SU-DHL-6 (cell line): ENCODE data around the gene OGDH.

Experiments used
- H2AFZ ChIP-seq: fragments of 200-600 bp; sonication (generic); 2 replicates; pipeline ENCODE4 v1.6.1; 2014; ENCODE audit warnings: low read depth, mild to moderate bottlenecking, moderate library complexity, mixed read lengths, antibody characterized with exemption, low read length; ENCODE audit not compliant: severe bottlenecking
- H3F3A ChIP-seq: fragments of 200-600 bp; shearing (Covaris generic); 2 replicates; pipeline ENCODE4 v1.6.0; 2016; ENCODE audit warnings: antibody characterized with exemption, mild to moderate bottlenecking; ENCODE audit not compliant: insufficient read depth
- H3K27ac ChIP-seq: fragments of 200-600 bp; sonication (generic); 2 replicates; pipeline ENCODE4 v1.5.1; 2016; ENCODE audit warnings: low read depth, mild to moderate bottlenecking, low read length, moderate library complexity, mixed read lengths
- H3K27me3 ChIP-seq: fragments of 200-600 bp; sonication (generic), shearing (Covaris generic); 2 replicates; pipeline ENCODE4 v1.6.0; 2014; ENCODE audit warnings: mild to moderate bottlenecking, low read length
- H3K36me3 ChIP-seq: fragments of 200-600 bp; sonication (generic); 2 replicates; pipeline ENCODE4 v1.6.1; 2014; ENCODE audit warnings: mild to moderate bottlenecking, low read length, mixed read lengths
- H3K4me2 ChIP-seq: fragments of 300-600, 200-600 bp; shearing (Covaris generic), sonication (generic); 2 replicates; pipeline ENCODE4 v1.6.0; 2014; ENCODE audit warnings: low read length, low read depth, mild to moderate bottlenecking; ENCODE audit not compliant: poor library complexity, severe bottlenecking
- H3K4me3 ChIP-seq: fragments of 200-600 bp; sonication (generic); 2 replicates; pipeline ENCODE4 v1.5.1; 2014; ENCODE audit warnings: antibody characterized with exemption, low read length, mild to moderate bottlenecking, mixed read lengths; ENCODE audit not compliant: insufficient read depth, poor library complexity, severe bottlenecking
- H3K79me2 ChIP-seq: fragments of 200-600 bp; sonication (generic); 2 replicates; pipeline ENCODE4 v1.6.1; 2014; ENCODE audit warnings: mild to moderate bottlenecking, low read length, moderate library complexity; ENCODE audit not compliant: insufficient read depth
- H3K9ac ChIP-seq: fragments of 200-600 bp; sonication (generic); 2 replicates; pipeline ENCODE4 v1.7.0; 2014; ENCODE audit warnings: mild to moderate bottlenecking, low read length
- H3K9me2 ChIP-seq: fragments of 200-600 bp; sonication (generic); replicated peaks from 2 replicates; pipeline ENCODE4 v1.6.1; 2014; ENCODE audit warnings: low read length; ENCODE audit not compliant: insufficient read depth
- H3K9me3 ChIP-seq: fragments of 200-600 bp; sonication (generic); 2 replicates; pipeline ENCODE4 v1.6.1; 2014; ENCODE audit warnings: low read length, mixed read lengths; ENCODE audit not compliant: insufficient read depth
- H4K20me1 ChIP-seq: fragments of 200-600 bp; sonication (generic); 2 replicates; pipeline ENCODE4 v1.6.1; 2014; ENCODE audit warnings: low read depth, mild to moderate bottlenecking, antibody characterized with exemption, low read length, moderate library complexity, mixed read lengths
- EZH2phosphoT487 ChIP-seq: fragments of 200-600 bp; sonication (generic), shearing (Covaris generic); conservative IDR thresholded peaks from 2 replicates; pipeline ENCODE4 v1.6.1; 2018; ENCODE audit warnings: mild to moderate bottlenecking, antibody characterized with exemption, low read length, moderate library complexity, mixed read lengths
- TF ChIP-seq, protein P1 (sequence below): fragments of 200-600 bp; sonication (generic); IDR thresholded peaks from one replicate; pipeline ENCODE4 v1.5.1; 2017; ENCODE audit warnings: antibody characterized with exemption, mild to moderate bottlenecking, low read length, moderate library complexity; ENCODE audit not compliant: insufficient read depth, poor library complexity, severe bottlenecking

The OGDH gene

DNA sequence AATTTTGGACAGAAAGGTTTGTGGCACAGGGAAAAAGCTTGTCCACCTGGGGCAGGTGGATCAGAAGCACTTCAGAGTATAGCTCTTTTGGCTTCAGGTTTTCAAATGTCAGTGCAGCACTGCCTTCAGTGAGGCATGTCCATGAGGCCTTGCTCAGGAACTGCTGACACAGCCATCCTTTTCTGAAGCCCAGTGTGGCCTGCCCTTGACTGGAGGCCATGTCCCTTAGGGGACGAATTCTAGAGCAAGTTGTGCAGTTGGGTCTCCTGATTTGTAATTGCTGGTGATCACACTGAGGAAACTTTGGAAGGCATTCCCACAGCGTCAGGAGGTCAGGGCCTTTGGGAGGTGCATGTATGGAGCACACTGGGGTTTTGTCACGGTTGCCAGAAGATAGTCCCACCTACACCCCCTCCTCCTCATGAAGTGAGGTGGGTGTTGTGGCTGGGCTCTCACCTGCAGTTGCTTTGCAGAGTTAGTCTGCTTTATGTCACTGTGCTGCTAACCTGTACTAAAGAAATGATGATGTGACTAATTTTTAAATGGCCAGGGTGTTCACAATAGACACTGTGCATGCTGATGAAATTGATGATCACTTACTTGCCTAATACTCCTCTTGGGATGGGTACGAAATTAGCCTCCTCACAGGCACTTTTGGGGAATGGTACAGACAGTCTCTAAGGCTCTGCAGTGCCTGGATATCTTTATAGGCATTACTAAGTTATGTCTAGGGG lies 41.7 kb downstream of the OGDH start:
- peaks cover 9% of the 10 kb centered on the region; the same call in 1 of the 2 replicates for H3K36me3 ChIP-seq

DNA sequence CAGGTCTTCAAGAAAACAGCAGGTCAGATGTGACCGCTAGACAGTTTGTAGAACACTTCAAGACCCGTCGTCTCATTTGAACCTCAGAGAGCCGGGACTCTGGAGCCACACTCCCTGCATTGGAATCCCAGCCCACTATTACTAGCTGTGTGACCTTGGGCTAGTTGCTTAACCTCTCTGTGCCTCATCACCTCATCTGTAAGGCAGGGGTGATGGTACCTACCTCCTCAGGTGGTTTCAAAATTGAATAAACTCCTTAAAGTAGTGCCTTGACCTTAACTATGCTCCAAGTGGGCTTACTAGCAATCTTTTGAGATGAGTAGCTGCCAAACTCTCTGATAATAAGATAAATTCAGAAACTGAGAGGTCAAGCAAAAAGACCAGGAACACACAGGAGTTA lies 43.8 kb downstream of the OGDH start:
- no peaks in the 10 kb centered on the region for H3K79me2 ChIP-seq
- peaks cover 9% of the 10 kb centered on the region; the same call in 1 of the 2 replicates for H3K36me3 ChIP-seq
- no peak overlapping the region for H3K9ac ChIP-seq
- H2AFZ ChIP-seq = no peak overlapping the region
- H4K20me1 ChIP-seq = no peaks in the 10 kb centered on the region
- no peak overlapping the region for H3K27ac ChIP-seq
- no peaks in the 10 kb centered on the region for H3K27me3 ChIP-seq
- H3F3A ChIP-seq = no peaks in the 10 kb centered on the region
- no peak for TF ChIP-seq EZH2phosphoT487
- TF ChIP-seq, protein P1, sequence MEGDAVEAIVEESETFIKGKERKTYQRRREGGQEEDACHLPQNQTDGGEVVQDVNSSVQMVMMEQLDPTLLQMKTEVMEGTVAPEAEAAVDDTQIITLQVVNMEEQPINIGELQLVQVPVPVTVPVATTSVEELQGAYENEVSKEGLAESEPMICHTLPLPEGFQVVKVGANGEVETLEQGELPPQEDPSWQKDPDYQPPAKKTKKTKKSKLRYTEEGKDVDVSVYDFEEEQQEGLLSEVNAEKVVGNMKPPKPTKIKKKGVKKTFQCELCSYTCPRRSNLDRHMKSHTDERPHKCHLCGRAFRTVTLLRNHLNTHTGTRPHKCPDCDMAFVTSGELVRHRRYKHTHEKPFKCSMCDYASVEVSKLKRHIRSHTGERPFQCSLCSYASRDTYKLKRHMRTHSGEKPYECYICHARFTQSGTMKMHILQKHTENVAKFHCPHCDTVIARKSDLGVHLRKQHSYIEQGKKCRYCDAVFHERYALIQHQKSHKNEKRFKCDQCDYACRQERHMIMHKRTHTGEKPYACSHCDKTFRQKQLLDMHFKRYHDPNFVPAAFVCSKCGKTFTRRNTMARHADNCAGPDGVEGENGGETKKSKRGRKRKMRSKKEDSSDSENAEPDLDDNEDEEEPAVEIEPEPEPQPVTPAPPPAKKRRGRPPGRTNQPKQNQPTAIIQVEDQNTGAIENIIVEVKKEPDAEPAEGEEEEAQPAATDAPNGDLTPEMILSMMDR = no peak
- no peaks in the 10 kb centered on the region for H3K9me3 ChIP-seq
- no peak overlapping the region for H3K4me2 ChIP-seq
- no peak overlapping the region for H3K4me3 ChIP-seq
- H3K9me2 ChIP-seq = no peaks in the 10 kb centered on the region

More for the DNA sequence above, 41.7 kb downstream of the OGDH start:
- H3K9me2 ChIP-seq = no peaks in the 10 kb centered on the region
- H4K20me1 ChIP-seq = no peaks in the 10 kb centered on the region
- no peak overlapping the region for H2AFZ ChIP-seq
- no peak for TF ChIP-seq EZH2phosphoT487
- TF ChIP-seq, protein P1 = no peak
- H3K9ac ChIP-seq = no peak overlapping the region
- no peaks in the 10 kb centered on the region for H3K27me3 ChIP-seq
- H3K27ac ChIP-seq = no peak overlapping the region
- no peak overlapping the region for H3K4me3 ChIP-seq
- H3K79me2 ChIP-seq = no peaks in the 10 kb centered on the region
- H3F3A ChIP-seq = no peaks in the 10 kb centered on the region
- H3K4me2 ChIP-seq = no peak overlapping the region
- H3K9me3 ChIP-seq = no peaks in the 10 kb centered on the region

DNA sequence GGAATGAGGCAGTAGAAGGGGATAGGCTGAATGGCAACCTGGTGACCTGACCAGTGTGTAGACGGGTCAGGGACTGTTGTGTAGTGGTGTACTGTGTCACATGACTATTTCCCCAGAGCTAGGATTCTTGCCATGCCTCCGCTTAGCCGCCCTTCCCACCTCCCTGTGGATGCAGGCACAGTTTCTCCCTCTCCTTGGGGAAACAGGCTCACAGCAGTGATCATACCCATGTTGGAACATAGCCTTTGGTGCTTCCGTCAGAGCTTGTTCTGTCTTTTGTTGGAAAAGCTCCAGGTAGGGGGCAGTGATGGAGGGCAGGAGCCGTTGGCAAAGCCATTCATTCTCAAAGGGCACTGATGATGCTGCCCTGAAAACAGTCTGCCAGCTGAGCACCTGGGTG lies 44.3 kb downstream of the OGDH start:
- Histone ChIP-seq H2AFZ (no peak overlapping the region), H3K4me2 (no peak overlapping the region), H3F3A (no peaks in the 10 kb centered on the region), H3K79me2 (no peaks in the 10 kb centered on the region), H3K9me2 (no peaks in the 10 kb centered on the region), H3K9me3 (no peaks in the 10 kb centered on the region), H3K9ac (no peak overlapping the region), H3K27me3 (no peaks in the 10 kb centered on the region), H4K20me1 (no peaks in the 10 kb centered on the region), H3K36me3 (peaks cover 9% of the 10 kb centered on the region; the same call in 1 of the 2 replicates), H3K4me3 (no peak overlapping the region), H3K27ac (no peak overlapping the region)
- TF ChIP-seq, protein P1 = no peak
- no peak for TF ChIP-seq EZH2phosphoT487
